CD14-positive monocyte (primary cell): Measurements from ENCODE around the gene ZIC1. TPM values are rescaled to one million over a fixed set of nuclear protein-coding genes. Genes with fewer than 3 reads are reported as not detected.

ENCODE experiments used
- DNase-seq, 3 donors: peaks; one replicate each; pipeline ENCODE4 v3.0.0-alpha.2; 2011 to 2022
- H2AFZ ChIP-seq: 2 replicates; pipeline ENCODE4 v1.6.0; 2012; ENCODE audit warnings: mild to moderate bottlenecking, low read depth, low read length, inconsistent platforms; ENCODE audit not compliant: insufficient read depth, poor library complexity, severe bottlenecking
- H3K27ac ChIP-seq, 2 donors: 1 replicate in 1 of 2; 2 replicates in 1 of 2; pipeline ENCODE4 v1.5.1; 2012 to 2013; ENCODE audit warnings: low read length in 2 of 2, control low read depth in 1 of 2, inconsistent platforms in 1 of 2, low read depth in 1 of 2, mild to moderate bottlenecking in 1 of 2
- H3K27me3 ChIP-seq, 2 donors: one replicate each; pipeline versions ENCODE4 v1.6.0 to v1.6.1; 2011 to 2013; ENCODE audit warnings: low read length in 2 of 2; ENCODE audit not compliant: control insufficient read depth in 2 of 2, insufficient read depth in 2 of 2
- H3K36me3 ChIP-seq, 2 donors: replicated peaks in 1 of 2; 1 replicate in 1 of 2; 2 replicates in 1 of 2; pipeline versions ENCODE4 v1.5.1 to v1.6.1; 2012 to 2013; ENCODE audit warnings: low read length in 2 of 2, control low read depth in 1 of 2, inconsistent platforms in 1 of 2, mild to moderate bottlenecking in 1 of 2; ENCODE audit not compliant: insufficient read depth in 2 of 2, control insufficient read depth in 1 of 2
- H3K4me1 ChIP-seq, 2 donors: 1 replicate in 1 of 2; 2 replicates in 1 of 2; pipeline versions ENCODE4 v1.5.1 to v1.6.1; 2012 to 2013; ENCODE audit warnings: low read length in 2 of 2, control low read depth in 1 of 2, inconsistent platforms in 1 of 2, mild to moderate bottlenecking in 1 of 2, moderate library complexity in 1 of 2; ENCODE audit not compliant: insufficient read depth in 2 of 2, control insufficient read depth in 1 of 2
- H3K4me2 ChIP-seq: replicated peaks from 2 replicates; pipeline ENCODE3; 2012; ENCODE audit warnings: low read length, moderate library complexity, mild to moderate bottlenecking; ENCODE audit not compliant: poor library complexity, severe bottlenecking; ENCODE audit errors: extremely low read depth
- H3K4me3 ChIP-seq, 3 experiments: fragments of 200-600 bp in 1 of 3; sonication (generic) in 1 of 3; replicated peaks in 1 of 3; 1 replicate in 2 of 3; 2 replicates in 1 of 3; pipeline ENCODE4 v1.5.1; 2011 to 2013; ENCODE audit warnings: low read length in 3 of 3, mild to moderate bottlenecking in 3 of 3, control low read depth in 2 of 3, low read depth in 2 of 3, inconsistent platforms in 1 of 3, moderate library complexity in 1 of 3
- H3K79me2 ChIP-seq: 2 replicates; pipeline ENCODE4 v1.6.0; 2012; ENCODE audit warnings: mild to moderate bottlenecking, control low read depth, inconsistent platforms, low read length, moderate library complexity; ENCODE audit not compliant: insufficient read depth
- H3K9ac ChIP-seq: 2 replicates; pipeline ENCODE4 v1.6.0; 2017; ENCODE audit warnings: low read length, mild to moderate bottlenecking; ENCODE audit not compliant: insufficient read depth, poor library complexity, severe bottlenecking
- H3K9me3 ChIP-seq, 2 donors: replicated peaks in 1 of 2; 1 replicate in 1 of 2; 2 replicates in 1 of 2; pipeline versions ENCODE4 v1.5.1 to v1.6.1; 2012 to 2013; ENCODE audit warnings: low read length in 2 of 2, control low read depth in 1 of 2; ENCODE audit not compliant: control insufficient read depth in 1 of 2, insufficient read depth in 1 of 2
- H4K20me1 ChIP-seq: 2 replicates; pipeline ENCODE4 v1.6.0; 2012; ENCODE audit warnings: mild to moderate bottlenecking, low read length, control low read depth, moderate library complexity; ENCODE audit not compliant: insufficient read depth
- H3K27ac Mint-ChIP-seq, 7 donors: one replicate each; pipeline ENCODE4 v1.8.0; 2020; ENCODE audit warnings: mild to moderate bottlenecking in 7 of 7, mixed read lengths in 7 of 7, moderate library complexity in 6 of 7, inconsistent platforms in 2 of 7
- H3K27me3 Mint-ChIP-seq, 3 donors: one replicate each; pipeline ENCODE4 v1.8.0; 2021 to 2022; ENCODE audit warnings: low read depth in 3 of 3, mild to moderate bottlenecking in 3 of 3, mixed read lengths in 3 of 3, moderate library complexity in 3 of 3, inconsistent platforms in 1 of 3
- H3K36me3 Mint-ChIP-seq, 2 donors: one replicate each; pipeline ENCODE4 v1.8.0; 2020; ENCODE audit warnings: mixed read lengths in 2 of 2, inconsistent platforms in 1 of 2, mild to moderate bottlenecking in 1 of 2
- H3K4me1 Mint-ChIP-seq: one replicate; pipeline ENCODE4 v1.8.0; 2020; ENCODE audit warnings: mild to moderate bottlenecking, mixed read lengths
- H3K4me3 Mint-ChIP-seq, 2 donors: one replicate each; pipeline ENCODE4 v1.8.0; 2020; ENCODE audit warnings: mild to moderate bottlenecking in 2 of 2, mixed read lengths in 2 of 2, moderate library complexity in 1 of 2
- H3K9me3 Mint-ChIP-seq, 7 donors: one replicate each; pipeline ENCODE4 v1.8.0; 2020 to 2022; ENCODE audit warnings: mixed read lengths in 7 of 7, mild to moderate bottlenecking in 6 of 7, moderate library complexity in 6 of 7, inconsistent platforms in 2 of 7
- WGBS: methylation state at CpG from one replicate; pipeline ENCODE4 v1.1.5; 2013; ENCODE audit warnings: missing lambda C conversion rate; ENCODE audit not compliant: insufficient coverage; 5-methylcytosine and 5-hydroxymethylcytosine counted together
- intact Hi-C, 2 donors: fragments of 100-400 bp; cut with micrococcal nuclease; formaldehyde crosslinking; loops; one replicate each; pipeline versions ENCODE4 v1.15.0 to v1.15.1; 2023
- polyA plus RNA-seq, 3 donors: library from polyadenylated mRNA; depleted of rRNA in 1 of 3; unstranded in 2 of 3; stranded (reverse) in 1 of 3; fragments of 300-500 nt in 2 of 3; fragments of >200 nt in 1 of 3; fragmentation: Illumina TruSeq in 2 of 3; gene quantifications; 1 replicate in 2 of 3; 2 replicates in 1 of 3; pipeline ENCODE4 v1.2.3, GENCODE V29; 2012 to 2021
- TF ChIP-seq, protein P1 (sequence below): fragments of 200-600 bp; IDR thresholded peaks from one replicate; pipeline ENCODE4 v1.8.0; 2022; ENCODE audit warnings: antibody characterized with exemption, mild to moderate bottlenecking

Gene ZIC1
- polyA plus RNA-seq, 3 donors = not detected

DNA sequence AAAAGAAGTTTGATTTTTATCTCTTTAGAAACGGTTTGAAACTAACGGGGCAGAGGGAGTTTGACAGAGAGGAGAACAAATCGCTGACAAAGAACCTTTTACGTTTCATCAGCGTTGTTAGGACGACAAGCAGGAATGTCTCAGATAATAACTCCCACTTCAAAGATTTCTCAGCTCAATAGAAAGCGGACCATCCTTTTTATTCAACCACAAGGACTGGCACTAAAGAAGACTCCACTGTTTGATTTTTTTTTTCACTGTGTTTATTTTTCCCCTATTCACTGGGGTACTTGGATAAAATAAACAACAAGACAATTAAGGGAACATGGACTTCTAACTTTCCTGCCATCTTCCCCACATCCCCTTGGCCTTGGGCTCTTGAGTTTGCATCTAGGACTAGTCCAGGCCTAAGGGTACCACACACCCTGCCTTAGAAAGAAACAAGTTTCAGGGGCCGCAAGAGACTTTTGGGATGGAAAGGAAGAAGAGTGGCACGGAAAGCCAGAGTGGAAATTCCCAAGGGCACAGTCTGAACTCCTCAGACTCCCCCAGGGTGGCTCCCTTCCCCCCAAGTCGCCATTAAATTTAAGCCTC, 21.8 kb upstream of the ZIC1 start:
- Mint-ChIP-seq H3K27me3 (peaks cover 97 to 99% (median 98%) of the 10 kb centered on the region in 3 donors), H3K9me3 (peaks cover 24 to 75% (median 66%) of the 10 kb centered on the region in 7 donors), H3K36me3 (peaks cover 6 to 9% of the 10 kb centered on the region in 2 donors), H3K27ac (no peak overlapping the region), H3K4me1 (no peaks in the 10 kb centered on the region), H3K4me3 (peak overlapping the region in 1 of 2 donors; percentile 61)
- TF ChIP-seq, protein P1, sequence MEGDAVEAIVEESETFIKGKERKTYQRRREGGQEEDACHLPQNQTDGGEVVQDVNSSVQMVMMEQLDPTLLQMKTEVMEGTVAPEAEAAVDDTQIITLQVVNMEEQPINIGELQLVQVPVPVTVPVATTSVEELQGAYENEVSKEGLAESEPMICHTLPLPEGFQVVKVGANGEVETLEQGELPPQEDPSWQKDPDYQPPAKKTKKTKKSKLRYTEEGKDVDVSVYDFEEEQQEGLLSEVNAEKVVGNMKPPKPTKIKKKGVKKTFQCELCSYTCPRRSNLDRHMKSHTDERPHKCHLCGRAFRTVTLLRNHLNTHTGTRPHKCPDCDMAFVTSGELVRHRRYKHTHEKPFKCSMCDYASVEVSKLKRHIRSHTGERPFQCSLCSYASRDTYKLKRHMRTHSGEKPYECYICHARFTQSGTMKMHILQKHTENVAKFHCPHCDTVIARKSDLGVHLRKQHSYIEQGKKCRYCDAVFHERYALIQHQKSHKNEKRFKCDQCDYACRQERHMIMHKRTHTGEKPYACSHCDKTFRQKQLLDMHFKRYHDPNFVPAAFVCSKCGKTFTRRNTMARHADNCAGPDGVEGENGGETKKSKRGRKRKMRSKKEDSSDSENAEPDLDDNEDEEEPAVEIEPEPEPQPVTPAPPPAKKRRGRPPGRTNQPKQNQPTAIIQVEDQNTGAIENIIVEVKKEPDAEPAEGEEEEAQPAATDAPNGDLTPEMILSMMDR = no peak
- no peak for DNase-seq
- Histone ChIP-seq H2AFZ (no peak overlapping the region), H3K4me3 (no peak overlapping the region), H3K27me3 (peaks cover 95 to 100% of the 10 kb centered on the region in 2 donors), H4K20me1 (no peaks in the 10 kb centered on the region), H3K4me1 (no peaks in the 10 kb centered on the region), H3K36me3 (no peaks in the 10 kb centered on the region), H3K9ac (no peak overlapping the region), H3K27ac (no peak overlapping the region), H3K4me2 (no peak overlapping the region), H3K79me2 (no peaks in the 10 kb centered on the region), H3K9me3 (peaks cover 39 to 80% of the 10 kb centered on the region in 2 donors)
- WGBS = 0% methylated on average over 3 of the region's 10 CpGs
- intact Hi-C loops = no loop called here

DNA sequence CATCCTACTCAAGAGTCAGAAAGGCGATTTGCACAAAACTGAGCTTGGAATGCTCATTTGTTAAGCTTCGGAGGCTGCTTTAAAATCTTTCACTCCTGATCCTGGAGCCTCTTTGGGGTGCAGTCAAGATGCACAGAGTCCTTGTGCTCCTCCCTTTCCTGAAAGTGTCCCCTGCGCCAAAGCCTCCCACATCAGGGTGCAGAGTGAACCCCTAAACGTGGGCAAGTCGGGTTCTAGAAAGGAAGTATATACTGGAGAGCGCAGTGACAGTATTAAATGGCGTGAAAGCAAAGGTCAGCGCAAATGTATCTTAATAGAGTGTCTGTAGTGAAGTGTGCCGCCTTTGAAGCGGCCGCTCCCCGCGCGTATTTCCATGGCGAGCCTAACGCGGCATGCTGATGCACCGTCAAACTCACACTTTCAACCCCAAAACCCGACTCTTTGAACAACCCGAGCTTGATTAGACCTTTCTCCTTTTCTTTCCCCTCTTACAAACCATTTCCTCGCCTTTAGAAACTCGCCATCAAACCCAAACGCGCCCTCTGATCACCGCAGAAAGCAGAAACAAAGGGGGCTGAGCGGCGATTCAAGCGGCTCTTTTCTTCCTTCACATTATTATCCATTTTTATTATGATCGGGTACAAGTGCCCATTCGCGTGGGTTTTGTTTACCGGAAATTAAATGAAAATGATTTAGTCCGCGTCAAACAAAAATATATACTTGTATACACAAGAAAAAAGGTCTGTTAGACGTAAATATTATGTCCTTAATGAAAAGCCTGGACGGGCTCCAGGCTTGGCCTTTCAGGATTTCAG, 21.1 kb upstream of the ZIC1 start:
- no peak for DNase-seq
- Histone ChIP-seq H3K4me2 (no peak overlapping the region), H3K79me2 (no peaks in the 10 kb centered on the region), H2AFZ (no peak overlapping the region), H4K20me1 (no peaks in the 10 kb centered on the region), H3K4me1 (no peaks in the 10 kb centered on the region), H3K9ac (no peak overlapping the region), H3K36me3 (no peaks in the 10 kb centered on the region), H3K9me3 (peaks cover 42 to 84% of the 10 kb centered on the region in 2 donors), H3K4me3 (no peak overlapping the region), H3K27me3 (peaks cover 92 to 100% of the 10 kb centered on the region in 2 donors), H3K27ac (no peak overlapping the region)
- intact Hi-C loops = no loop called here
- Mint-ChIP-seq H3K36me3 (peaks cover 6 to 9% of the 10 kb centered on the region in 2 donors), H3K9me3 (peaks cover 24 to 82% (median 71%) of the 10 kb centered on the region in 7 donors), H3K27me3 (peaks cover 97 to 100% (median 98%) of the 10 kb centered on the region in 3 donors), H3K27ac (no peak overlapping the region), H3K4me1 (no peaks in the 10 kb centered on the region), H3K4me3 (peak overlapping the region in 1 of 2 donors; percentile 83)
- TF ChIP-seq, protein P1 = no peak
- WGBS = 7% methylated on average over 15 of the region's 36 CpGs
